Amniotic stem cell (primary cell): ENCODE data around the gene EFNA2.
"Not testable (repeated sequence)": the region's sequence is repeated elsewhere in the genome, so short reads cannot be mapped to it uniquely, and the experiment has no call there.

Experiments used
- DNase-seq: peaks from one replicate; lab custom pipeline; 2025; lab: John Stamatoyannopoulos, UW

The EFNA2 gene

GRCh38 chr19:1318678-1319471, 33.2 kb downstream of the EFNA2 start:
- DNase-seq = no peak

DNA sequence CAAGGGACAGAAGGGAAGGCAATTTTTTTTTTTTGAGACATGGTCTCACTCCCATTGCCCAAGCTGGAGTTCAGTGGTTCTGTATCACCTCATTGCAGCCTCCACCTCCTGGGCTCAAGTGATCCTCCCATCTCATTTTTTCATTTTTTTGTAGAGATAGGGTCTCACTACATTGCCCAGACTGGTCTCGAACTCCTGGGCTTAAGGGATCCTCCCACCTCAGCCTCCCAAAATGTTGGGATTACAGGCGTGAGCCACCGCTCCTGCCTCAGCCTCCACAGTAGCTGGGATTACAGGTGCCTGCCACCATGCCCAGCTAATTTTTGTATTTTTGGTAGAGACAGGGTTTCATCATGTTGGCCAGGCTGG, 34.6 kb downstream of the EFNA2 start:
- DNase-seq = not testable (repeated sequence)

DNA sequence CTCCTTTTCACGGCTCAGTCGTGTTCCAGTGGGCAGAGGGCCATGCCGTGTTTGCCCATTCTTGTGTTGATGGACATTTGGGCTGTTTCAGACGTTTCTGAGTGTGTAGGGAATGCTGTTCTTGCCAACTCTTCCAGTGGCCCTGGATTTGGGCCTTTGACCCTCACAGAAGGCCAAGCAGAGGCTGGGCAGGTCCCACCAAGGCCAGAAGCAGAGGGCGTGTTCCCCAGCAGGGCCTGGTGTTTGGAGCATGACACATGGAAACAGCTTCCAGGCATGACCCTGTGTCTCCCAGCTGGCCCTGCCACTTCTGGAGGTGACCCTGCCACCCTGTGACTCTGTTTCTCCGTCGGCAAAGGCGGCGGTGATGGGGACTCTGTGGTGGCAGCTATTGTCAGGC, 35.9 kb downstream of the EFNA2 start:
- DNase-seq = no peak

GRCh38 chr19:1322198-1322981, 36.7 kb downstream of the EFNA2 start:
- DNase-seq = no peak

GRCh38 chr19:1324249-1324805, 38.7 kb downstream of the EFNA2 start:
- no peak for DNase-seq

GRCh38 chr19:1324806-1325567, 39.3 kb downstream of the EFNA2 start:
- peak; percentile 12 for DNase-seq

- no peak for DNase-seq
Measured at GRCh38 chr19:1325568-1326294, 40.1 kb downstream of the EFNA2 start.

DNA sequence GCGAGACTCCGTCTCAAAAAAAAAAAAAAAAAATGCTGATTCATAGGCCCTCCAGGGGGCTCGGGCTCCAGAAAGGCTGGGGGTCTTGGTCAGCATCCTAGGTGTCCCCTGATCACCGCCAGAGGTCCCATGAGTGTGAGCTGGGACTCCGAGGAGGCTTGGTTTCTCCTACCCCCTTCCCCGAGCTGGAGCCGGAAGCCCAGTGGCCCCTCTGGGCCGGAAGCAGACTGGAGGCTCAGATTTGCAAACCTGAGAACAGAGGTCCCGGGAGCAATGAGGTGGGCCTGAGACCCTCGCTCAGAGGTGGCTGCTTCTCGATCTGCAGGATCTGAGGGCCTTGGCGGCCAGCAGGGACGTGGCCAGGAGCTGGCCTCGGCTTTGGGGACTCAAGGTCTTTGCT, 41.5 kb downstream of the EFNA2 start:
- DNase-seq = no peak

GRCh38 chr19:1332208-1332607, 46.5 kb downstream of the EFNA2 start:
- DNase-seq = not testable (repeated sequence)

DNA sequence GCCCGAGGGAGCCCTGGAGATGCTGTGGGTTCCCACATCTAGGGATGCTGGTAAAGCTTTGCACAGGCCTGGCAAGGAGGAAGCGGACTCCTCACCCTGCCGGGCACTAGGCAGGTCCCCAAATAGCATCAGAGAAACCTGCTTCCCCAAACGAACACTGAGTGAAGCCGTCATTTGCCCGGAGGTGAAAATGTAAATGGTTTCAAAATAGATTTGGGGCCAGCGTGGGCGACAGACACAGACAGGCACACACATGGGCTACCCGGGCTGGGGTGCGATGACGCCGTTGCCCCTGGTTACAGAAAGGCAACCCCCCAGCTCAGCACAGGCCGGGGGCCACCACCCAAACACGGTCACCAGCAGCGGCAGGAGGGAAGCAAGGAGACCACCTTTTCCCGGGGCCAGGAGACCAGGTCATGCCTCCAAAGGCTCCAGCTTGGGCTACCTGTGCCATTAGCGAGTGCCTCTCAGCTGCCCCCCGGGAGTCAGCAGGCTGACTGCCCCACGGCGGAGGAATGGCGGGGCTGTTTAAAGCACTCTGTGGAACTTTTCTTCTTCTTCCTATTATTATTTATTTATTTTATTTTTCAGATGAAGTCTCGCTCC, 50.5 kb downstream of the EFNA2 start:
- no peak for DNase-seq

DNA sequence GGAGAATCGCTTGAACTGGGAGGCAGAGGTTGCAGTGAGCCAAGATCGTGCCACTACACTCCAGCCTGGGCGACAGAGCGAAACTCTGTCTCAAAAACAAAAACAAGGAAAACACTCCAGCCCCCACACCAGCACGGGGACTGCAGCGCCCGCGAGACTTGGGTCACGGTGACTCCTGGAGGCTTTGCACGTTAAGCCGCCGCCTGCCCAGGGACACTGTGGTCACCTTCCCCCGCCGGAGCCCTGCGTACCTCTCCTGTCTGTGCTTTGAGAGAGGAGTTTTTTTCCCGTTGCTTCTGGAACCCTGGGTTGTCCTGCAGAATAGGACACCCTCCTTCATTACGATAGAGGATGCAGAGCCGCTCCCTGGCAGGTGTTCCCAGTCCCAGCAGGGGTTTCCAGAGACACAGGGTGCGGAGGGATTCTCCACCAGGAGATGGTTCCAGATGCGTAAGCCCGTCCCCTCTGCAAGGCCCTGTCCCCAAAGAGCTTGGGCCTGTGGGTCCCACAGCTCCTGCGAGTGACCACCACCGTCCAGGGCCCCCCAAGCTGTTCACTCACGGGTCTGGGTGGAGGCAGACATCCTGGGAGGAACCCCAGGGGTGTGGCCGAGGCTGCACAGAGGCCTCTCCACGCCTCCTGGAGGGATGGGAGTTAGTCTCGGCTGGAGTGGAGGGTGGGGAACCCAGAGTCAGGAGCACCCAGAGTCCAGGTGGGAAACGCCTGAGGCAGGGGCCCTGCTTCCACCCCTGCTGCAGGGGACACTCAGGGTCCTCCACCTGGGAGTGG, 55.2 kb downstream of the EFNA2 start:
- DNase-seq = no peak

- DNase-seq = no peak
Measured at GRCh38 chr19:1343041-1343440, 57.4 kb downstream of the EFNA2 start.

DNA sequence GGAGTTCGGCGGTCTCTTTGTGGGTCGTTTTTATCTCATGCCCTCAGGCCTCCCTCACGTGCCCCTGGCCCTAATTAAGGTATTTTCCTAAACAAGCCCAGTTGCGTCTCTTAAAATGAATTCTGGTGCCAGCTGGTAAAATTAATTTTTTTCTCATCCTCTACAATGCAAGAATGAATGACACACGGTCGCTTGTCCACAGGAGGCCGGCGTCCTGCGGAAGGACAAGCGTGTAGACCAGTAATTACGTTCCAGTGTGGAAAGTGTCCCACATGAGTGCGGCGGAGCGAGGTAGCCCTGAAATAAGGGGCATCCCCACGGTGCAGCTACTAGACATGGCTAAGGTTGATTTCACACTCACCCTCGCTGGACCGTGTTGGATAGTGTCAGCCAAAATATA, 63.5 kb downstream of the EFNA2 start:
- no peak for DNase-seq

GRCh38 chr19:1350867-1351266, 65.2 kb downstream of the EFNA2 start:
- DNase-seq = no peak
